HEK293T (cell line): ENCODE data around the gene ATP13A5.

Experiments used
- CTCF ChIA-PET: fragments of 350-600 bp; formaldehyde crosslinking; extraction: SDS; loops from one replicate; lab custom pipeline; 2021; ENCODE audit warnings: antibody characterized with exemption, inconsistent platforms; lab: Yijun Ruan, JAX
- POLR2A ChIA-PET: fragments of 350-600 bp; formaldehyde crosslinking; extraction: SDS; loops from one replicate; lab custom pipeline; 2020; ENCODE audit warnings: antibody characterized with exemption, inconsistent platforms; lab: Yijun Ruan, JAX
- DNase-seq: peaks from one replicate; pipeline ENCODE4 v3.0.0; 2012; ENCODE audit warnings: mixed read lengths; ENCODE audit errors: extremely low spot score
- ARNT ChIP-seq: fragments of 450-650 bp; IDR thresholded peaks from 2 replicates; pipeline ENCODE4 v1.6.1; 2017; ENCODE audit warnings: mild to moderate bottlenecking
- BHLHE40 ChIP-seq: fragments of 450-650 bp; IDR thresholded peaks from 2 replicates; pipeline ENCODE4 v1.6.1; 2016; ENCODE audit warnings: mild to moderate bottlenecking, moderate library complexity, borderline replicate concordance
- CTBP1 ChIP-seq: fragments of 450-650 bp; IDR thresholded peaks from 2 replicates; pipeline ENCODE4 v1.6.1; 2016; ENCODE audit warnings: borderline replicate concordance
- ELF4 ChIP-seq: fragments of 450-650 bp; IDR thresholded peaks from 2 replicates; pipeline ENCODE4 v1.6.1; 2017; ENCODE audit warnings: antibody characterized with exemption
- FOXA1 ChIP-seq: fragments of 450-650 bp; IDR thresholded peaks from 2 replicates; pipeline ENCODE4 v1.6.1; 2016; ENCODE audit warnings: mild to moderate bottlenecking
- FOXK2 ChIP-seq: fragments of 450-650 bp; IDR thresholded peaks from 2 replicates; pipeline ENCODE4 v1.6.1; 2016; ENCODE audit warnings: mild to moderate bottlenecking
- FOXM1 ChIP-seq: fragments of 450-650 bp; IDR thresholded peaks from 2 replicates; pipeline ENCODE4 v1.6.1; 2017; ENCODE audit warnings: mild to moderate bottlenecking, borderline replicate concordance
- HDGF ChIP-seq: fragments of 450-650 bp; IDR thresholded peaks from 2 replicates; pipeline ENCODE4 v1.6.1; 2017; ENCODE audit warnings: antibody characterized with exemption, borderline replicate concordance
- L3MBTL2 ChIP-seq: fragments of 450-650 bp; conservative IDR thresholded peaks from 2 replicates; pipeline ENCODE4 v1.6.1; 2016; ENCODE audit warnings: mild to moderate bottlenecking
- LEF1 ChIP-seq: fragments of 450-650 bp; IDR thresholded peaks from 2 replicates; pipeline ENCODE4 v1.6.1; 2017; ENCODE audit warnings: mild to moderate bottlenecking, borderline replicate concordance
- NFRKB ChIP-seq: fragments of 450-650 bp; IDR thresholded peaks from 2 replicates; pipeline ENCODE4 v1.6.1; 2016; ENCODE audit warnings: mild to moderate bottlenecking, moderate library complexity
- SP1 ChIP-seq: fragments of 450-650 bp; IDR thresholded peaks from 2 replicates; pipeline ENCODE4 v1.6.1; 2017
- SUZ12 ChIP-seq: fragments of 450-650 bp; IDR thresholded peaks from 2 replicates; pipeline ENCODE4 v1.6.1; 2016; ENCODE audit warnings: mild to moderate bottlenecking
- TARDBP ChIP-seq: fragments of 450-650 bp; IDR thresholded peaks from 2 replicates; pipeline ENCODE4 v1.6.1; 2016
- ZNF384 ChIP-seq: fragments of 450-650 bp; IDR thresholded peaks from 2 replicates; pipeline ENCODE4 v1.6.1; 2016
- TF ChIP-seq, protein P1 (sequence below): fragments of 450-650 bp; IDR thresholded peaks from 2 replicates; pipeline ENCODE4 v1.6.1; 2016

Gene ATP13A5

DNA sequence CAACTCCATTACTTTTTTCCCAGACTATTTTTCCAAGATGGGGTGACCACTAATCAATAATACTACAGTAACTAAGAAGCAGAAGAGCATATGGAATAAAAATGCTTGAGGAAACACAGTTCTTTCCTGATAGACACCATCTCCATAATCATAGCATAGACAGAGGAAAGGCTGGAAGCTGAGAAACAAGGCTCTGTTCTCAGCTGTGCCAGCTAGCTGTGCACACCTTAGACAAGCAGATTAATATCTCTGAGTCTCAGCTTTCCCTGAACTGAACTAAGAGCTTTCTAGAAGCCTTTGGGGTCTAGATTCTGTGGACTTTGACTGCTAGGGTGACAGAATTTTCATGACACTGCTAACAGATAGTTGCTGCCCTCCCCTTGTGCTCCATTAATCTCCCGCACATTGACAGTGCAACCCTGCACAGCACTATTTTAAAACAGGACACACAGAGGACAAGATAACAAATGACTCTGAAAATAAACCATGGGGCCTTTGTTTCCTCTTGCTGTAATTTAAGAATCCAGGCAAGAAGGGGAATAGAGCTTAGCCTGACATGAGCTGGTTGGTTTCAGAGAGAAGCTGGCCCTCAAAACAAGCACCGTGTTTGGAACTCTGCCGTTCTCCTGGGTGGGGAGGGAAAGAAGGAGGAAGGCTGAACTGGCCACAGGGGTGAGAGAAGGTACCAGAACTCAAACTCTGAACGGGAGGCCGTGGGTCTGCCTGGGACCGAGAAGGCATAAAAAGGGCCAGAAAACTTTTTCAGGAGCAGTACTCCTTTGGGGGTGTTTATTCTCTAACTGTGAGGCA is 67.4 kb downstream of the ATP13A5 start:
- DNase-seq: no peak
- TF ChIP-seq, protein P1, sequence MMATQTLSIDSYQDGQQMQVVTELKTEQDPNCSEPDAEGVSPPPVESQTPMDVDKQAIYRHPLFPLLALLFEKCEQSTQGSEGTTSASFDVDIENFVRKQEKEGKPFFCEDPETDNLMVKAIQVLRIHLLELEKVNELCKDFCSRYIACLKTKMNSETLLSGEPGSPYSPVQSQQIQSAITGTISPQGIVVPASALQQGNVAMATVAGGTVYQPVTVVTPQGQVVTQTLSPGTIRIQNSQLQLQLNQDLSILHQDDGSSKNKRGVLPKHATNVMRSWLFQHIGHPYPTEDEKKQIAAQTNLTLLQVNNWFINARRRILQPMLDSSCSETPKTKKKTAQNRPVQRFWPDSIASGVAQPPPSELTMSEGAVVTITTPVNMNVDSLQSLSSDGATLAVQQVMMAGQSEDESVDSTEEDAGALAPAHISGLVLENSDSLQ: no peak
- no peak for TF ChIP-seq FOXM1
- TF ChIP-seq SUZ12: no peak
- TF ChIP-seq BHLHE40: no peak
- TF ChIP-seq ELF4: no peak
- TF ChIP-seq NFRKB: no peak
- TF ChIP-seq HDGF: no peak
- TF ChIP-seq ZNF384: no peak
- no peak for TF ChIP-seq SP1
- no peak for TF ChIP-seq ARNT
- no peak for TF ChIP-seq TARDBP
- TF ChIP-seq LEF1: no peak
- no peak for TF ChIP-seq CTBP1
- TF ChIP-seq FOXK2: no peak
- TF ChIP-seq FOXA1: no peak
- CTCF ChIA-PET: no interaction called here
- POLR2A ChIA-PET: no interaction called here

DNA sequence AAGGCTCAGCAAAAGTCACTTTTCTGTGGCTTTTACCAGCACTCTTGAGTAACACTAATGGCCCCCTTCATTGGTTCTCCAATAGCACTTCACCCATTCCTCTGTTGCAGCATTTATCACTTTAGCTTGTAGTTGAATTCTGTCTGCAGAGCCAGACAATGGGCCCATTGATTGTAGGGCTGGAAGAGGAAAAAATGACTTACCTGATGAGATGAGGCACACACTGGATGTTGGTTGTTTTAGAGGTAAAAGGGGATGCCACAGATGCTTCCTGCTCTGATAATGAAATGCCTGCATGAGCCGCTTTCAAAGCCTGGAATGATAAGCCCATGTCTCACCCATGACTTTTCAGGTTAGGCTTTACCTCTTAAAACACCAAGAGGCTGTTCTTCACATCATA is 73.2 kb downstream of the ATP13A5 start:
- TF ChIP-seq ZNF384 (no peak), FOXM1 (no peak), L3MBTL2 (no peak), ELF4 (no peak), LEF1 (no peak), TARDBP (no peak), SP1 (no peak), SUZ12 (no peak), BHLHE40 (no peak), FOXA1 (no peak), CTBP1 (no peak), ARNT (no peak), FOXK2 (no peak), HDGF (no peak), NFRKB (no peak)
- TF ChIP-seq, protein P1: no peak
- CTCF ChIA-PET: no interaction called here
- no peak for DNase-seq
- POLR2A ChIA-PET: no interaction called here

- DNase-seq: no peak
- no peak for TF ChIP-seq NFRKB
- TF ChIP-seq TARDBP: no peak
- no peak for TF ChIP-seq LEF1
- TF ChIP-seq BHLHE40: no peak
- TF ChIP-seq, protein P1: no peak
- TF ChIP-seq L3MBTL2: no peak
- TF ChIP-seq FOXA1: no peak
- no peak for TF ChIP-seq SUZ12
- TF ChIP-seq CTBP1: no peak
- TF ChIP-seq HDGF: no peak
- no peak for TF ChIP-seq FOXK2
- TF ChIP-seq ZNF384: no peak
- TF ChIP-seq FOXM1: no peak
- ChIA-PET CTCF (no interaction called here), POLR2A (no interaction called here)
Measured at GRCh38 chr3:193301433-193301832, 77.1 kb downstream of the ATP13A5 start.

DNA sequence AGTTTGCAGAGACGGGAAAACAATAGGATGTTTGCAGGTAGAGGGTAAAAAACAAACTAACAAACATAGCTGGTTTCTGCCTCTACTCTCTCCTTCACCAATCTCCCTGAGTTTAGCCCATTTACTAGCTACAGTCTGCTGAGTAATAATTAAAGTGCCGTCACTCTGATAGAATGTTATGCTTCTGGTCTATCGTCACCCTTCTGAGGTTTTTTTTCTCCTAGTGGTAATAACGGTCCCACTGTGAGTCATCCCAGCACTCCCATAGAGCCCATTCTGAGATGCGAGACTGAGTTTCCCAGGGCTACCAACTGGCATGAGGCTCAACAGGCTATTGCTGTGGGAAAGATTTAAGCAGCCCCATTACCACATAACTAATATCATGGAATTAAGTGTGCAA is 81.1 kb downstream of the ATP13A5 start:
- no peak for TF ChIP-seq HDGF
- TF ChIP-seq ZNF384: no peak
- no peak for TF ChIP-seq SUZ12
- TF ChIP-seq, protein P1: no peak
- no peak for TF ChIP-seq FOXK2
- no peak for TF ChIP-seq TARDBP
- no peak for TF ChIP-seq CTBP1
- no peak for TF ChIP-seq FOXM1
- no peak for TF ChIP-seq L3MBTL2
- no peak for TF ChIP-seq SP1
- no peak for TF ChIP-seq LEF1
- no peak for TF ChIP-seq BHLHE40
- CTCF ChIA-PET: no interaction called here
- DNase-seq: no peak
- POLR2A ChIA-PET: interaction anchor here (0.6 kb wide), 1 partner anchor 149 kb away, joined by 3 read pairs; no protein-coding TSS in a partner anchor

GRCh38 chr3:193295985-193296384 is 82.6 kb downstream of the ATP13A5 start:
- ChIA-PET POLR2A (no interaction called here), CTCF (no interaction called here)
- no peak for DNase-seq
- TF ChIP-seq LEF1 (no peak), TARDBP (no peak), FOXK2 (no peak), FOXA1 (no peak), FOXM1 (no peak), BHLHE40 (no peak), SUZ12 (no peak), ELF4 (no peak)

GRCh38 chr3:193292386-193292785 is 86.2 kb downstream of the ATP13A5 start:
- CTCF ChIA-PET: no interaction called here
- TF ChIP-seq CTBP1 (no peak), ARNT (no peak), NFRKB (no peak), L3MBTL2 (no peak), FOXM1 (no peak), LEF1 (no peak), ELF4 (no peak), BHLHE40 (no peak), SP1 (no peak), TARDBP (no peak), FOXA1 (no peak), SUZ12 (no peak)
- POLR2A ChIA-PET: no interaction called here
- no peak for DNase-seq
